Mesendoderm (in vitro differentiated cells): ENCODE data around the gene BRD3OS.

Experiments
- DNase-seq: peaks from one replicate; pipeline ENCODE4 v3.0.0; 2013
- H2AK5ac ChIP-seq: 2 replicates; pipeline ENCODE4 v1.6.1; 2013; ENCODE audit warnings: low read length, inconsistent platforms
- H2BK120ac ChIP-seq: 2 replicates; pipeline ENCODE4 v1.6.1; 2013; ENCODE audit warnings: low read depth, mild to moderate bottlenecking, low read length, moderate library complexity, mixed read lengths
- H2BK15ac ChIP-seq: replicated peaks from 2 replicates; pipeline ENCODE4 v1.6.1; 2013; ENCODE audit warnings: low read depth, mild to moderate bottlenecking, moderate library complexity
- H2BK5ac ChIP-seq: 2 replicates; pipeline ENCODE4 v1.6.1; 2013; ENCODE audit warnings: low read length, inconsistent platforms
- H3K18ac ChIP-seq: 2 replicates; pipeline ENCODE4 v1.6.1; 2013; ENCODE audit warnings: mild to moderate bottlenecking, low read length, mixed read lengths
- H3K23ac ChIP-seq: one replicate; pipeline ENCODE4 v1.6.1; 2013; ENCODE audit warnings: low read length
- H3K27ac ChIP-seq: 2 replicates; pipeline ENCODE4 v1.5.1; 2013; ENCODE audit warnings: low read depth, mild to moderate bottlenecking, inconsistent platforms, low read length, moderate library complexity
- H3K27me3 ChIP-seq: 2 replicates; pipeline ENCODE4 v1.6.1; 2013; ENCODE audit warnings: low read length, control low read depth, mild to moderate bottlenecking, inconsistent platforms; ENCODE audit not compliant: insufficient read depth, poor library complexity
- H3K36me3 ChIP-seq: 2 replicates; pipeline ENCODE4 v1.6.1; 2013; ENCODE audit warnings: low read length, inconsistent platforms; ENCODE audit not compliant: control insufficient read depth, insufficient read depth
- H3K4ac ChIP-seq: one replicate; pipeline ENCODE4 v1.6.1; 2013; ENCODE audit warnings: low read depth, mild to moderate bottlenecking, low read length, moderate library complexity
- H3K4me1 ChIP-seq: 2 replicates; pipeline ENCODE4 v1.6.1; 2013; ENCODE audit warnings: low read depth, low read length, inconsistent platforms; ENCODE audit not compliant: control insufficient read depth
- H3K4me2 ChIP-seq: 2 replicates; pipeline ENCODE4 v1.6.1; 2013; ENCODE audit warnings: low read length
- H3K4me3 ChIP-seq: 2 replicates; pipeline ENCODE4 v1.5.1; 2013; ENCODE audit warnings: mild to moderate bottlenecking, low read length
- H3K56ac ChIP-seq: one replicate; pipeline ENCODE4 v1.6.1; 2013; ENCODE audit warnings: low read length
- H3K79me1 ChIP-seq: 2 replicates; pipeline ENCODE4 v1.6.1; 2013; ENCODE audit warnings: low read length, inconsistent platforms
- H3K79me2 ChIP-seq: 2 replicates; pipeline ENCODE4 v1.6.1; 2013; ENCODE audit warnings: mild to moderate bottlenecking, low read length; ENCODE audit not compliant: control insufficient read depth, insufficient read depth
- H3K9ac ChIP-seq: 2 replicates; pipeline ENCODE4 v1.6.1; 2013; ENCODE audit warnings: low read length, inconsistent platforms
- H4K5ac ChIP-seq: one replicate; pipeline ENCODE4 v1.6.1; 2013; ENCODE audit warnings: low read length
- H4K8ac ChIP-seq: one replicate; pipeline ENCODE4 v1.6.1; 2013; ENCODE audit warnings: low read depth, mild to moderate bottlenecking, control low read depth, low read length, moderate library complexity
- WGBS: extraction: QIAGEN DNeasy Blood & Tissue Kit; methylation state at CpG from one replicate; pipeline ENCODE4 v1.1.7; 2013; ENCODE audit warnings: low lambda C conversion rate, missing lambda C conversion rate; ENCODE audit not compliant: insufficient coverage; ENCODE audit errors: extremely low coverage; 5-methylcytosine and 5-hydroxymethylcytosine counted together

BRD3OS gene

GRCh38 chr9:134053401-134053871 is 28.2 kb downstream of the BRD3OS start:
- no CpG with 5 or more reads among the region's 28 CpGs for WGBS
- no peak for DNase-seq
- no peak overlapping the region for H3K27ac ChIP-seq
- peaks cover 9% of the 10 kb centered on the region for H3K36me3 ChIP-seq
- no peak overlapping the region for H3K4me3 ChIP-seq
- H4K8ac ChIP-seq = no peak overlapping the region
- H3K4me2 ChIP-seq = no peak overlapping the region
- H3K9ac ChIP-seq = no peak overlapping the region
- peaks cover 42% of the 10 kb centered on the region for H3K79me2 ChIP-seq
- H2AK5ac ChIP-seq = no peak overlapping the region
- H3K56ac ChIP-seq = no peak overlapping the region
- no peak overlapping the region for H2BK15ac ChIP-seq
- H2BK120ac ChIP-seq = no peak overlapping the region
- no peak overlapping the region for H3K18ac ChIP-seq
- no peaks in the 10 kb centered on the region for H3K4me1 ChIP-seq
- no peak overlapping the region for H3K23ac ChIP-seq
- H3K79me1 ChIP-seq = peaks cover 18% of the 10 kb centered on the region
- no peak overlapping the region for H3K4ac ChIP-seq
- no peaks in the 10 kb centered on the region for H3K27me3 ChIP-seq
- H4K5ac ChIP-seq = no peak overlapping the region
- no peak overlapping the region for H2BK5ac ChIP-seq

DNA sequence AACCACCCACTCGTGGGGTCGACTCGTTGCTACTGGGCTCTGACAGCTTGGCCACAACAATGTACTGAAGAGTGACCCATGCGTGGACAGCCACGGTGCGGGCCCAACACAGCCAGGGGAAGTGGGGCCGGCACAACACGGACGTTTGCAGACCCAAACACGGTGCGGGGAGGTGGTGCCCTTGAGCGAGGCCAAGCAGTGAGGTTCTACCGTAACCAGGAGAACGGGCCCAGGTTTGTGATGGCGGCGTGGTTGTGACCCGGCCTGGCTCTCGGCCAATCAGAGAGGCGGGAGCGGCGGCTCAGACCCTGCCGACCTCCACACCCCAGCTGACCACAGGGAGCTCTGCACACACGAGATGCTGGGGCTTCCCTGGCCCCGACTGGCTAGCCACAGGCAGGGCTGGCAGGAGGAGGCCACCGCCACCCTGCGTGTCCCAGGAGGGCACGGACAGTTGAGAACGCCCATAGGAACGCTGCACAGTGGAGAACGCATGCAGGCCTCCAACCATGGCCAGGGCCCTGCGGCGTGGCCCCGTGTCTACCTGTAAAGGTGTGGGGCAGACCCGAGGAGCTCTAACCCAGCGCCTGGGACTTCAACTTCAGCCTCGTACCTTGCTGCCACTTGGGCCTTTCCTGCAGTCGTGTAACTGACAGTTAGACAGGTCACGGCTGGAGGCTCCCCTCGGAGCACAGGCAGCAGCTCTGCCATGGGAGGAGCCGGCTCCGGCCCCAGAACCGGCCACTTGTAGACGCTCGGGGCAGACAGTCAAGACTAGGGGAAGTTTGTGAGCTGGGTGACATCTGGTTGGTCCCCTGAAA is 28.9 kb downstream of the BRD3OS start:
- no CpG with 5 or more reads among the region's 44 CpGs for WGBS
- Histone ChIP-seq H2AK5ac (no peak overlapping the region), H3K4me1 (no peaks in the 10 kb centered on the region)

DNA sequence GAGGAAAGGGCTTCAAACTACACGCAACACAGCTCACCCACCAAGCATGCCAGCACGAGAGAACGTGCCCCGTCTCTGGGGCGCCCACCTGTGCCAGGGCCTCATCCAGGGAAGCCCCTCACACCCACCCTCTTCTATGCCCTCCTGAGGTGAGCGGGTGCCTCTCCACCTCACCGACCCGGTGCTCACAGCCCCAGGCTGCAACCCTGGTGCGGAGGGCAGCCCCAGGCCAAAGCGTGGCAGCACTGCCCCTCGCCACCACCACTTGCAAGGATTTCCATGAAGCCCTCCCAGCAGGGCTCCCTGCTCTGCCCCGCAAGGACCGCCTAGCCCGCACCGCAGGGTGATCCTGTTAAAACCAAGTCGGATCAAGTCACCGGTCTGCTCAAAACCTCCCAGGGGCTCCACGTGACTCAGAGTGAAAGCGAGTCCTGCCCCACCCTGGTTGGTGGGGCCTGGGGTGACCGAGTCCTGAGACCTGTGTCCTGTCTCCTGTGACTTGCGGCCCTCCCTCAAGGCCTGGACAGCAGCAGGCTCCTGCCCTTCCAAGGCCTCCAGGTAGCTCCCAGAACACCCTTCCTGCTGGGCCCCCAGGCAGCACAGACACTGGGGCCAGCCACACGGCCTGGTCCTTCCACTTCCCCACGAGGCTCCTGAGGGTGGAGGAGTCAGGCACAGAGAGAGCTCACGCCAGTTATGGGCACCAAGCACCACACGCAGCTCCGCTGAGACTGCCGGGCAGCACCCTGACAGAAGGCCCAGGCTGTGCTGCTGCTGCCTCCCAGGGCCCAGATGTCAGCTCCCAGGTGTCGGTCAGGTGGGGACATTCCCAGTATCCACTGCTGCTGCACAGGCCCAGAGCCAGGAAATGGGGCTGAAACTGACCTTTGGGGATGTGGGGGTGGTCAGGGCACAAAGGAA is 29.9 kb downstream of the BRD3OS start:
- Histone ChIP-seq H3K23ac (no peak overlapping the region), H4K8ac (no peak overlapping the region), H3K36me3 (peaks cover 5% of the 10 kb centered on the region), H4K5ac (no peak overlapping the region), H3K56ac (no peak overlapping the region), H3K27me3 (no peaks in the 10 kb centered on the region), H3K4me2 (no peak overlapping the region), H3K79me2 (peaks cover 55% of the 10 kb centered on the region), H2AK5ac (no peak overlapping the region), H3K4me1 (no peaks in the 10 kb centered on the region), H2BK5ac (no peak overlapping the region), H3K27ac (no peak overlapping the region), H2BK120ac (no peak overlapping the region), H3K9ac (no peak overlapping the region), H2BK15ac (no peak overlapping the region), H3K4me3 (no peak overlapping the region), H3K18ac (no peak overlapping the region), H3K4ac (no peak overlapping the region), H3K79me1 (peaks cover 19% of the 10 kb centered on the region)
- no peak for DNase-seq
- no CpG with 5 or more reads among the region's 28 CpGs for WGBS

More for the DNA sequence above, 28.9 kb downstream of the BRD3OS start:
- H4K8ac ChIP-seq = no peak overlapping the region
- no peak overlapping the region for H2BK15ac ChIP-seq
- peaks cover 9% of the 10 kb centered on the region for H3K36me3 ChIP-seq
- H3K79me1 ChIP-seq = peaks cover 19% of the 10 kb centered on the region
- no peak overlapping the region for H3K9ac ChIP-seq
- no peaks in the 10 kb centered on the region for H3K27me3 ChIP-seq
- DNase-seq = no peak
- H3K4me3 ChIP-seq = no peak overlapping the region
- H4K5ac ChIP-seq = no peak overlapping the region
- no peak overlapping the region for H2BK5ac ChIP-seq
- H3K18ac ChIP-seq = no peak overlapping the region
- no peak overlapping the region for H3K23ac ChIP-seq
- H3K4me2 ChIP-seq = no peak overlapping the region
- H2BK120ac ChIP-seq = no peak overlapping the region
- H3K56ac ChIP-seq = no peak overlapping the region
- H3K4ac ChIP-seq = no peak overlapping the region
- peaks cover 46% of the 10 kb centered on the region for H3K79me2 ChIP-seq
- H3K27ac ChIP-seq = no peak overlapping the region

DNA sequence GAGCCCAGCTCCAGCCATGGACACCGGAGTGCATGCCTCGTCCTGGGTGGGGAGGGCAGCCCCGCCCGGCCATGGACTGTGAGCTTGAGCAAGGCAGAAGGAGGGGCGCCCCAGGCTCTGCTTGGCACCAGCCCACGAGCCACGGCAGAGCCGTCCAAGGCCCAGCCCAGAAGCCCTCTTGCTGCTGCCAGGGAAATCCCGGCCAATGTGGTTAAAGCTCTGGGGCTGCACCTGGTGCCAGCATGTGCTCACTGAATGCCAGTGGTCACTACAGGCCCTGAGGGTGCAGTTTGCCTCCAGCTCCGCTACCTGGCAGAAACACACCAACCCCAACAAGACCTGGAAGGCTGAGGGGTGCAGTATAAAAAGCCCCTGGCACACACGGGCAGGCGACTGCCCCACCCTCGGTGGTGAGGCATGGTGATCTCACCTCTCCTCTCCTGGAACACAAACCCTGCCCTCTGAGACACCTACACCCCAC is 30.7 kb downstream of the BRD3OS start:
- H3K79me1 ChIP-seq = peaks cover 19% of the 10 kb centered on the region
- H3K27me3 ChIP-seq = no peaks in the 10 kb centered on the region
- H2BK120ac ChIP-seq = no peak overlapping the region
- no peak overlapping the region for H3K4ac ChIP-seq
- H3K9ac ChIP-seq = no peak overlapping the region
- H3K27ac ChIP-seq = no peak overlapping the region
- no peak overlapping the region for H2AK5ac ChIP-seq
- no peak overlapping the region for H4K8ac ChIP-seq
- H3K18ac ChIP-seq = no peak overlapping the region
- H3K79me2 ChIP-seq = peaks cover 64% of the 10 kb centered on the region
- no peak overlapping the region for H3K56ac ChIP-seq
- no peak for DNase-seq
- no peak overlapping the region for H4K5ac ChIP-seq
- WGBS = no CpG with 5 or more reads among the region's 13 CpGs
- H3K36me3 ChIP-seq = peaks cover 1% of the 10 kb centered on the region
- H2BK5ac ChIP-seq = no peak overlapping the region
- H3K23ac ChIP-seq = no peak overlapping the region
- H2BK15ac ChIP-seq = no peak overlapping the region
- H3K4me3 ChIP-seq = no peak overlapping the region
- H3K4me1 ChIP-seq = no peaks in the 10 kb centered on the region
- H3K4me2 ChIP-seq = no peak overlapping the region

DNA sequence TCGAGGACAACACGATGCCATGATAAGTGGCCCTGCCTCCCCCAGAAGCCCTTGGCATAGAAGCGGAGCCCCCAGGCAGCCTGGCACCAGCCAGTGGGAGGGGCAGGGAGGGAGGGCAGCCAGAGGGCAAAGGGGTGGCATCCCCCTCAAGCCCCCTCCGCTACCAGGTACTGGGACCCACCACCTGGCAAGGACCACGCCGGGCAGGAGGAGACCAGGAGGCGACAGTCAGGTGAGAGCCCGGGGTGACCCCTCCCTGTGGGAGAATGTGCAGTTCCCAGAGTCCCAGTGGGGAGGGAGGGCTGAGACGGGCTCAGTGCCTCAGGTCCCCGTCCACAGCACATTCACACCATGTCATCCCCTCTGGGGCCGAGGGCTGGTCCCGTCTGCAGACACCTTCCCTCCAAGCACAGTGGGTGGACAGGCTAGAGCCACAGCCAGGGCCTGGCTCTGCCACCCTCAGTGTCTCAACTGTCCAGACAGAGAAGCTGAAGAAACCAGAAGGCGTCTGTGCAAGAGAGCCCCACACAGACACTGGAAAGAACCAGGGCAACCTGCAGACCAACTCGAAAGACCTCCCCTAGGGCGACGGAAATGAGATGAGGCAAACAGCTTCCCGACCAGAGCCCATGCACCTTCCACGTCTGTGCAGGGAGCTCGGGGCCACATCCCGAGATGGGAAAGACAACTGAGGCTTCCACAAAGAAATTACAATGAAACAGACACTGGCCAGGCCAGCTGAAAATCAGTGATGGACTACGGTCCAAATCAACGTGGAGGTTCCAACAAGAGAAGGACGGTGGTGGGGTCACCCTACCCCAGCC is 31.4 kb downstream of the BRD3OS start:
- Histone ChIP-seq H2AK5ac (no peak overlapping the region), H3K27ac (no peak overlapping the region), H4K5ac (no peak overlapping the region), H3K4me1 (no peaks in the 10 kb centered on the region), H3K9ac (no peak overlapping the region), H4K8ac (no peak overlapping the region), H3K27me3 (no peaks in the 10 kb centered on the region), H3K4ac (no peak overlapping the region), H3K18ac (no peak overlapping the region), H3K56ac (no peak overlapping the region), H2BK5ac (no peak overlapping the region), H3K79me1 (peaks cover 23% of the 10 kb centered on the region), H2BK120ac (no peak overlapping the region), H3K23ac (no peak overlapping the region), H3K4me2 (no peak overlapping the region), H3K36me3 (peaks cover 1% of the 10 kb centered on the region), H3K4me3 (no peak overlapping the region), H2BK15ac (no peak overlapping the region), H3K79me2 (peaks cover 70% of the 10 kb centered on the region)
- WGBS = no CpG with 5 or more reads among the region's 23 CpGs
- no peak for DNase-seq
